ENCODE measurements around the gene CYB5R4. TPM values are rescaled to one million over a fixed set of nuclear protein-coding genes. Genes with fewer than 3 reads are reported as not detected.

Gene CYB5R4
- total RNA-seq, 6 experiments from 2014 or later, result 3.6 to 7.9 (median 5.1) TPM

DNA sequence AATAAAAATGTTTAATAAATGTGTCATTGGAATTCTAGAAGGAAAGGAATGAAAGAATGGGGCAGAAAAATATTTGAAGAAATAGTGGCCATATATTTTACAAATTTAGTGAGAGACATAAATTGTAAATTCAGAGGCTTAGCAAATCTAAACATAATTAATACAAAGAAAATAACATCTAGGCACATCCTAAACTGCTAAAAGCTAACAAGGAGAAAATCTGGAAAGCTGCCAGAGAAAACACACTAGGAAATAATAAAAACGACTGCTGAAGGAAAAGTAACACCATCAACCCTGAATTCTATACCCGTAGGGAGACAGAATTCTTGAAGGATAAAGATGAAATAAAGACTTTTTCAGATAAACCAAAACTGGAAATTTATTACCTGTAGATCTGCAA is 23.8 kb downstream of the CYB5R4 start:
- Histone ChIP-seq H3K4me1 (no peaks in the 10 kb centered on the region), H3K9me3 (no peaks in the 10 kb centered on the region), H3K27ac (no peak overlapping the region), H3K36me3 (no peaks in the 10 kb centered on the region), H3K4me3 (no peak overlapping the region), H3K27me3 (no peaks in the 10 kb centered on the region)
- intact Hi-C loops (cut with DNase I), result no loop called here
- ATAC-seq, result no peak
- TF ChIP-seq, protein P1, sequence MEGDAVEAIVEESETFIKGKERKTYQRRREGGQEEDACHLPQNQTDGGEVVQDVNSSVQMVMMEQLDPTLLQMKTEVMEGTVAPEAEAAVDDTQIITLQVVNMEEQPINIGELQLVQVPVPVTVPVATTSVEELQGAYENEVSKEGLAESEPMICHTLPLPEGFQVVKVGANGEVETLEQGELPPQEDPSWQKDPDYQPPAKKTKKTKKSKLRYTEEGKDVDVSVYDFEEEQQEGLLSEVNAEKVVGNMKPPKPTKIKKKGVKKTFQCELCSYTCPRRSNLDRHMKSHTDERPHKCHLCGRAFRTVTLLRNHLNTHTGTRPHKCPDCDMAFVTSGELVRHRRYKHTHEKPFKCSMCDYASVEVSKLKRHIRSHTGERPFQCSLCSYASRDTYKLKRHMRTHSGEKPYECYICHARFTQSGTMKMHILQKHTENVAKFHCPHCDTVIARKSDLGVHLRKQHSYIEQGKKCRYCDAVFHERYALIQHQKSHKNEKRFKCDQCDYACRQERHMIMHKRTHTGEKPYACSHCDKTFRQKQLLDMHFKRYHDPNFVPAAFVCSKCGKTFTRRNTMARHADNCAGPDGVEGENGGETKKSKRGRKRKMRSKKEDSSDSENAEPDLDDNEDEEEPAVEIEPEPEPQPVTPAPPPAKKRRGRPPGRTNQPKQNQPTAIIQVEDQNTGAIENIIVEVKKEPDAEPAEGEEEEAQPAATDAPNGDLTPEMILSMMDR (IDR thresholded peaks at IDR 0.05), result no peak
- TF ChIP-seq POLR2A (IDR thresholded peaks at IDR 0.05), result no peak
- WGBS (ENCODE audit: insufficient coverage, low coverage, low lambda C conversion rate, missing lambda C conversion rate), result 40% methylated on average over 2 of the region's 2 CpGs
- no peak for DNase-seq

DNA sequence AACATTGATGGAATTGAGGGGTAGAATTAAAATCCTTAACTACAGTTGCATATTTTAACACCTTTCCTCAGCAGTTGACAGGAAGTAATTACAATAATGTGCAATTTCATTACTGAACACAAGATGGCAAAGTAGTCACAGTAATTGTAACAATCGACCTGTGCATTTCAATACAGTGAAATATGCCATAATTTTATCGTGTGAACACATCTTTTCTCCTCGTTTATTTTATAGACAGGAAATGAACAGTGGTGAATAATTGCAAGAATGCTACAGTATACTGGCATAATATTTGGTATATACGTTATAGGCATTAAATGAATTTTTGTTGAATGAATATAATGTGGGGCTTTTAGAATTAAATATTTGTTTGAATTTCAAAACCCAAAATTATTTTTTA is 25.0 kb downstream of the CYB5R4 start:
- 5% methylated on average over 4 of the region's 4 CpGs for WGBS (ENCODE audit: insufficient coverage, low coverage, low lambda C conversion rate, missing lambda C conversion rate)

DNA sequence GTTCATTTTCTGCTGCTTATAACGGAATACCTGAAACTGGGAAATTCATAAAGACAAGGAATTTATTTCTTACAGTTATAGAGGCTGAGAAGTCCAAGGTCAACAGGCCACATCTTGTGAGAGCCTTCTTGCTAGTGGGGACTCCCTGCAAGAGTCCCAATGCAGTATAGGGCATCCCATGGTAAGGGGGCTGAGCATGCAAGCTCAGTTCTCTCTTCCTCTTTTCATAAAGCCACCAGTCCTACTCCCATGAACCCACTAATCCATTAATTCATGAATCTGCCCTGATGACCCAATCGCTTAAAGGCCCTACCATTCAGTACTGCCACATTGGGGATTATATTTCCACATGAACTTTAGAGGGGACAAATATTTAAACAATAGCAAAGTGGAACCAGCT is 26.5 kb downstream of the CYB5R4 start:
- intact Hi-C loops (cut with DNase I), result loop anchor here in 1 of 2 donors (5.0 kb wide), 1 partner anchor 336 kb away; no protein-coding TSS in a partner anchor
- no peak overlapping the region for H3K27ac ChIP-seq
- H3K36me3 ChIP-seq, result no peaks in the 10 kb centered on the region
- DNase-seq, result no peak
- H3K4me3 ChIP-seq, result no peak overlapping the region
- H3K9me3 ChIP-seq, result no peaks in the 10 kb centered on the region
- no peak for ATAC-seq
- no peak for TF ChIP-seq POLR2A (IDR thresholded peaks at IDR 0.05)
- TF ChIP-seq, protein P1 (IDR thresholded peaks at IDR 0.05), result no peak
- 96% methylated on average over 2 of the region's 2 CpGs for WGBS (ENCODE audit: insufficient coverage, low coverage, low lambda C conversion rate, missing lambda C conversion rate)
- no peaks in the 10 kb centered on the region for H3K4me1 ChIP-seq
- H3K27me3 ChIP-seq, result no peaks in the 10 kb centered on the region

More for the DNA sequence above, 25.0 kb downstream of the CYB5R4 start:
- H3K4me3 ChIP-seq, result no peak overlapping the region
- H3K27ac ChIP-seq, result no peak overlapping the region
- H3K27me3 ChIP-seq, result no peaks in the 10 kb centered on the region
- ATAC-seq, result peak; percentile 63 to 85 (median 78)
- no peaks in the 10 kb centered on the region for H3K9me3 ChIP-seq
- intact Hi-C loops (cut with DNase I), result no loop called here
- no peak for DNase-seq
- TF ChIP-seq, protein P1 (IDR thresholded peaks at IDR 0.05), result peak; percentile 64 to 86 (median 70)
- TF ChIP-seq POLR2A (IDR thresholded peaks at IDR 0.05), result no peak
- no peaks in the 10 kb centered on the region for H3K4me1 ChIP-seq
- no peaks in the 10 kb centered on the region for H3K36me3 ChIP-seq

DNA sequence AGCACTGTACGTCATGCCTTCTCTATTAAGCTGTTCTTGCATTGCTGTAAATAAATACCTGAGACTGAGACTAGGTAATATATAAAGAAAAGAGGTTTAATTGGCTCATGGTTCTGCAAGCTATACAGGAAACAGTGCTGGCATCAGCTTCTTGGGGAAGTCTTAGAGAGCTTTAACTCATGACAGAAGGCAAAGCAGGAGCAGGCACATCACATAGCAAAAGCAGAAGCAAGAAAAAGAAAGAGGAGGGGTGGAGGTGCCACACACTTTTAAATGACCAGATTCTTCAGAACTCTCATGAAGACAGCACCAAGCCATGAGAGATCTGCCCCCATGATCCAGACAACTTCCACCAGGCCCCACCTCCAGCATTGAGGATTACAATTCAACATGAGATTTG is 30.1 kb downstream of the CYB5R4 start:
- 89% methylated on average over 1 of the region's 1 CpG for WGBS (ENCODE audit: insufficient coverage, low coverage, low lambda C conversion rate, missing lambda C conversion rate)
- intact Hi-C loops (cut with DNase I), result loop anchor here in 1 of 2 donors (5.0 kb wide), 1 partner anchor 333 kb away; no protein-coding TSS in a partner anchor
- Histone ChIP-seq H3K4me1 (no peaks in the 10 kb centered on the region), H3K36me3 (no peaks in the 10 kb centered on the region), H3K9me3 (no peaks in the 10 kb centered on the region), H3K27me3 (no peaks in the 10 kb centered on the region), H3K4me3 (no peak overlapping the region), H3K27ac (no peak overlapping the region)
- ATAC-seq (no peak), DNase-seq (no peak)
- TF ChIP-seq POLR2A (IDR thresholded peaks at IDR 0.05), result no peak
- TF ChIP-seq, protein P1 (IDR thresholded peaks at IDR 0.05), result no peak

DNA sequence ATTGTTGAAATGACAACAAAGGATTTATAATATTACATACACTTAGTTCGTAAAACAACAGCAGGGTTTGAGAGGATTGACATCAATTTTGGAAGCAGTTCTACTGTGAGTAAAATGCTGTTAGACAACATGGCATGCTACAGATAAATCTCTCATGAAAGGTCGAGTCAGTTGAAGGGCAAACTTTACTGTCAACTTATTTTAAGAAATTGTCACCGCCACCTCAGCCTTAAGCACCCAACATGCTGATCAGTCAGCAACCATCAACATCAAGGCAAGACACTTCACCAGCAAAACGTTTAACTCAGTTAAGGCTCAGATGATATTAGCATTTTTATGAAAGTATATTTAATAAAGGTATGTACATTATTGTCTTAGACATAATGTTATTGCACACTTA is 31.0 kb downstream of the CYB5R4 start:
- Histone ChIP-seq H3K4me1 (no peaks in the 10 kb centered on the region), H3K36me3 (no peaks in the 10 kb centered on the region), H3K27ac (no peak overlapping the region), H3K9me3 (no peaks in the 10 kb centered on the region), H3K27me3 (no peaks in the 10 kb centered on the region), H3K4me3 (no peak overlapping the region)
- 95% methylated on average over 4 of the region's 4 CpGs for WGBS (ENCODE audit: insufficient coverage, low coverage, low lambda C conversion rate, missing lambda C conversion rate)
- DNase-seq, result no peak
- intact Hi-C loops (cut with DNase I), result no loop called here
- TF ChIP-seq, protein P1 (IDR thresholded peaks at IDR 0.05), result no peak
- no peak for TF ChIP-seq POLR2A (IDR thresholded peaks at IDR 0.05)
- ATAC-seq, result no peak

Measured in right lobe of liver (tissue), 6 donors.